ENCODE measurements around the gene TMEM52.

DNA sequence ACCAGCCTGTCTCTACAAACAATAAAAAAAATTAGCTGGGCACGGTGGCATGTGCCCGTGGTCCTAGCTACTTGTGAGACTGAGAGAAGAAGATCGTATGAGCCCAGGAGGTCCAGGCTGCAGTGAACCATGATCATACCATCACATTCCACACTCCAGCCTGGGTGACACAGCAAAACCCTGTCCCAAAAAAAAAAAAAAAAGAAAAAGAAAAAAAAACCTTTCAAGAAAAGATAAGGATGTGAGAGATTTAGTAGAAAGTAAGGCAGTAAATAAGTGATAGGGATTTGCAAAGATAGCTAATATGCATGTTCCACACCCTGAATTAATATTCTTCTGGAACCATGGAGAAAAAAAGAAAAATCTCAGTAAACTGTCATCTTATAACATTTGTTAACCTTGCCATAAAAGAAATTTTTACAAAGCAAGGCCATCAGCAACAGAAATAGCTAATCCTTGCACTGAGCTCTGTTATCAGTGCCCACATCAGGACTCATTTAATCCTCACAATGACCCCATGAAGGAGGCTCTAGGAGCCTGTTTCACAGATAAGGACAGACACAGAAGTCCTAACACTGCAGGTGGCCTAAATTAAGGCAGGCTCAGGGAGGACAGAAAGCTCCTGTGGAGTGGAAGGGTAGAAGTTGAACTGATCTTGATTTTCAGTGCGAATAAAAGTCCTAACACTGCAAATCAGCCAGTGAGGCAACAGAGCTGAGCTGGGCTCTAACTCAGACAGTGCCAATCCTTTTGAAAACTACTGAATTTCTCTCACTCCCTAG, 35.8 kb downstream of the TMEM52 start:
- TF ChIP-seq EZH2 (IDR thresholded peaks at IDR 0.05; ENCODE audit: insufficient read depth, poor library complexity, severe bottlenecking): no peak
- no peak for TF ChIP-seq EZH2phosphoT487 (IDR thresholded peaks at IDR 0.05; ENCODE audit: insufficient read depth, low read depth)
